Natural killer cell (primary cell): ENCODE results near the gene FHIT. TPM values are rescaled to one million over a fixed set of nuclear protein-coding genes. Genes with fewer than 3 reads are reported as not detected.
"Not testable (repeated sequence)": the region's sequence is repeated elsewhere in the genome, so short reads cannot be mapped to it uniquely, and the experiment has no call there.

Experiments
- ATAC-seq, 3 donors: fragments of 150-1000 bp in 2 of 3; fragments of 200-7000 bp in 1 of 3; cut with Tn5 transposase; 1 replicate in 1 of 3; 2 replicates in 2 of 3; pipeline ENCODE4 v1.10.0; 2021; ENCODE audit warnings: mild to moderate bottlenecking in 2 of 3, moderate library complexity in 2 of 3
- DNase-seq, 2 donors: peaks; one replicate each; pipeline versions ENCODE4 v3.0.0 to v3.0.0-alpha.2; 2013 to 2021; ENCODE audit warnings: mixed read lengths in 1 of 2
- H3K27ac ChIP-seq: one replicate; pipeline ENCODE4 v1.5.1; 2013; ENCODE audit warnings: mild to moderate bottlenecking, low read length
- H3K27me3 ChIP-seq: one replicate; pipeline ENCODE4 v1.6.1; 2013; ENCODE audit warnings: low read length; ENCODE audit not compliant: control insufficient read depth, insufficient read depth
- H3K36me3 ChIP-seq: one replicate; pipeline ENCODE4 v1.6.1; 2013; ENCODE audit warnings: low read length; ENCODE audit not compliant: control insufficient read depth, insufficient read depth
- H3K4me1 ChIP-seq: one replicate; pipeline ENCODE4 v1.6.1; 2013; ENCODE audit warnings: low read length; ENCODE audit not compliant: control insufficient read depth, insufficient read depth
- H3K4me3 ChIP-seq: one replicate; pipeline ENCODE4 v1.5.1; 2013; ENCODE audit warnings: low read length
- H3K9me3 ChIP-seq: one replicate; pipeline ENCODE4 v1.6.1; 2013; ENCODE audit warnings: low read length; ENCODE audit not compliant: control insufficient read depth, insufficient read depth
- H3K27ac Mint-ChIP-seq, 2 donors: one replicate each; pipeline ENCODE4 v1.8.0; 2022; ENCODE audit warnings: mild to moderate bottlenecking in 2 of 2, mixed read lengths in 2 of 2, moderate library complexity in 1 of 2
- H3K27me3 Mint-ChIP-seq, 2 donors: one replicate each; pipeline ENCODE4 v1.8.0; 2022; ENCODE audit warnings: low read depth in 2 of 2, mixed read lengths in 2 of 2
- H3K36me3 Mint-ChIP-seq: one replicate; pipeline ENCODE4 v1.8.0; 2022; ENCODE audit warnings: mixed read lengths
- H3K4me1 Mint-ChIP-seq, 2 donors: one replicate each; pipeline ENCODE4 v1.8.0; 2022; ENCODE audit warnings: mixed read lengths in 2 of 2
- H3K4me3 Mint-ChIP-seq: one replicate; pipeline ENCODE4 v1.8.0; 2022; ENCODE audit warnings: mild to moderate bottlenecking, moderate library complexity, mixed read lengths
- H3K9me3 Mint-ChIP-seq, 2 donors: one replicate each; pipeline ENCODE4 v1.8.0; 2022; ENCODE audit warnings: mixed read lengths in 2 of 2
- WGBS: methylation state at CpG from one replicate; pipeline ENCODE4 v1.1.7; 2013; ENCODE audit warnings: missing lambda C conversion rate; ENCODE audit not compliant: insufficient coverage; 5-methylcytosine and 5-hydroxymethylcytosine counted together
- intact Hi-C: fragments of 100-400 bp; cut with micrococcal nuclease; formaldehyde crosslinking; loops from one replicate; pipeline ENCODE4 v1.14.2; 2022
- total RNA-seq, 4 donors: library from RNA; stranded (reverse); fragments of 120-200 nt in 1 of 4; gene quantifications; one replicate each; pipeline versions ENCODE4 v1.2.3 to v1.2.4, GENCODE V29; 2013 to 2022
- TF ChIP-seq, protein P1 (sequence below): fragments of 200-600 bp; IDR thresholded peaks from one replicate; pipeline ENCODE4 v1.8.0; 2022; ENCODE audit warnings: antibody characterized with exemption

FHIT gene
- total RNA-seq, 3 donors from 2014 or later (not counting 1 experiment from before 2014, with no cell fraction given) = 2.7 to 6.1 (median 3.3) TPM

DNA sequence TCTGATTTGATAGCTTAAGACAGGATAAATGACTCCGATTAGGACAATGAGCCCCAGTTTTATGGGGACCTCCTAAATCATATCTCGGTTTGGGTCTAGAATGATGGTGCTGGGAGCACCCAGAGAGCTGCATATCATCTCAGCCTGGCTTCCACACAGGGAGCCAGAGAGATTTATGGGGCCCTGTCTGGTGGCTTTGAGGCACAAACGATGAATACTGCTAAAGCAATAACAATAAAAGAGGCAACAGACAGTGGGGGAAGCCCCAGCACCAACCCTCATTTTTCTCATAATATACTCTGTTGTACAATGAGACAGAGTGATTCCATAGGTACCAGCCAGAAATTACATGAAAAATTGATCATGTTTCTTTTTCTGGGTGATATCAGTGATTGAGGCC lies 1312.4 kb downstream of the FHIT start:
- H3K4me1 ChIP-seq = peaks cover 25% of the 10 kb centered on the region
- H3K9me3 ChIP-seq = no peaks in the 10 kb centered on the region
- Mint-ChIP-seq H3K4me3 (no peak overlapping the region), H3K36me3 (no peaks in the 10 kb centered on the region), H3K9me3 (no peaks in the 10 kb centered on the region), H3K4me1 (peaks cover 31 to 46% of the 10 kb centered on the region in 2 donors), H3K27ac (no peak overlapping the region), H3K27me3 (no peaks in the 10 kb centered on the region)
- intact Hi-C loops = no loop called here
- WGBS = 88% methylated on average over 3 of the region's 3 CpGs
- ATAC-seq = no peak
- TF ChIP-seq, protein P1, sequence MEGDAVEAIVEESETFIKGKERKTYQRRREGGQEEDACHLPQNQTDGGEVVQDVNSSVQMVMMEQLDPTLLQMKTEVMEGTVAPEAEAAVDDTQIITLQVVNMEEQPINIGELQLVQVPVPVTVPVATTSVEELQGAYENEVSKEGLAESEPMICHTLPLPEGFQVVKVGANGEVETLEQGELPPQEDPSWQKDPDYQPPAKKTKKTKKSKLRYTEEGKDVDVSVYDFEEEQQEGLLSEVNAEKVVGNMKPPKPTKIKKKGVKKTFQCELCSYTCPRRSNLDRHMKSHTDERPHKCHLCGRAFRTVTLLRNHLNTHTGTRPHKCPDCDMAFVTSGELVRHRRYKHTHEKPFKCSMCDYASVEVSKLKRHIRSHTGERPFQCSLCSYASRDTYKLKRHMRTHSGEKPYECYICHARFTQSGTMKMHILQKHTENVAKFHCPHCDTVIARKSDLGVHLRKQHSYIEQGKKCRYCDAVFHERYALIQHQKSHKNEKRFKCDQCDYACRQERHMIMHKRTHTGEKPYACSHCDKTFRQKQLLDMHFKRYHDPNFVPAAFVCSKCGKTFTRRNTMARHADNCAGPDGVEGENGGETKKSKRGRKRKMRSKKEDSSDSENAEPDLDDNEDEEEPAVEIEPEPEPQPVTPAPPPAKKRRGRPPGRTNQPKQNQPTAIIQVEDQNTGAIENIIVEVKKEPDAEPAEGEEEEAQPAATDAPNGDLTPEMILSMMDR = no peak
- H3K4me3 ChIP-seq = no peak overlapping the region
- DNase-seq = peak in 1 of 2 donors; percentile 25
- no peaks in the 10 kb centered on the region for H3K27me3 ChIP-seq
- H3K36me3 ChIP-seq = no peaks in the 10 kb centered on the region
- no peak overlapping the region for H3K27ac ChIP-seq

DNA sequence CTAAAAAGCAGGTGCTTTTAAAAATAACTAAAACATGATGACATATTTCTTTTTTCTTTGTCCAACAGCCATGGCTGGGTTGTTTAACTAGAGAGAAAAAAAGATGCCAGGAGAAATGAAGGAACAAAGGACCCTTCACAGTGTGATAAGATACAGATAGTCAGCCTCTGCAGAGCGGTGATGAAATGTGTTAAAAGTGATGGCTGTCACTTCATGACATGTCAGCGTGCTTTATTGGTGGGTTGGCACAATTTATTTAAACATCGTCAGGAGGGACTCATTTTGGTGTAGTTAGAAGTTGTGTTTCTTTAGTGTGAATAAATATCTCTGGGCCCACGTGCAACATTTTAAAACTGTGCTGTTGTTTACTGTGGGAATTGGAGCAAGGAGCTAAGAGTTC lies 1314.1 kb downstream of the FHIT start:
- Mint-ChIP-seq H3K36me3 (no peaks in the 10 kb centered on the region), H3K9me3 (no peaks in the 10 kb centered on the region), H3K4me3 (no peak overlapping the region), H3K27ac (no peak overlapping the region), H3K27me3 (no peaks in the 10 kb centered on the region), H3K4me1 (peaks cover 26 to 38% of the 10 kb centered on the region in 2 donors)
- TF ChIP-seq, protein P1 = no peak
- Histone ChIP-seq H3K9me3 (no peaks in the 10 kb centered on the region), H3K4me3 (no peak overlapping the region), H3K27ac (no peak overlapping the region), H3K4me1 (peaks cover 24% of the 10 kb centered on the region), H3K36me3 (no peaks in the 10 kb centered on the region), H3K27me3 (no peaks in the 10 kb centered on the region)
- no peak for DNase-seq
- 100% methylated on average over 4 of the region's 4 CpGs for WGBS
- no peak for ATAC-seq
- intact Hi-C loops = no loop called here

DNA sequence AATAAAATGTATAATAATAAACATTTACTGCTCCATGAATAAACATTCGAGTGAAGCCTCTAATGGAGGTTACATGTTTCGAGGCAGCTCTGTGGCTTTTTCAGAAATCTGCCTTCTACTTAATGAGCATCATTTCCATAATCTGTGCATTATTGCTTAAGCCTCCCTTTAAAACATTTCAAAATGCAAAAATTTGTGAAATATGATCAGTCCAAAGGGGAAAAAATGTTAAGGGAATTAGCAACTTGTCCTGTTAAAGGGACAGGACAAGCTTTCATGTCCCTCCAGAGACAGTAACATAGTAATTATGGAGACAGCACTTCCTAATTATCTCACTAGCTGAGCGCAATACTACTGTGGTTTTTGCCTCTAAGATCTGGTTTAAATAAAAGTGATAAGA lies 1314.8 kb downstream of the FHIT start:
- H3K27ac Mint-ChIP-seq = no peak overlapping the region
- H3K4me1 Mint-ChIP-seq = peaks cover 18 to 31% of the 10 kb centered on the region in 2 donors
- TF ChIP-seq, protein P1 = no peak
- Histone ChIP-seq H3K27me3 (no peaks in the 10 kb centered on the region), H3K36me3 (no peaks in the 10 kb centered on the region), H3K9me3 (no peaks in the 10 kb centered on the region), H3K4me1 (peaks cover 16% of the 10 kb centered on the region), H3K4me3 (no peak overlapping the region), H3K27ac (no peak overlapping the region)
- no peaks in the 10 kb centered on the region for H3K27me3 Mint-ChIP-seq
- 100% methylated on average over 1 of the region's 3 CpGs for WGBS
- no peaks in the 10 kb centered on the region for H3K9me3 Mint-ChIP-seq
- H3K4me3 Mint-ChIP-seq = no peak overlapping the region
- no peaks in the 10 kb centered on the region for H3K36me3 Mint-ChIP-seq
- intact Hi-C loops = no loop called here
- ATAC-seq (no peak), DNase-seq (no peak)

DNA sequence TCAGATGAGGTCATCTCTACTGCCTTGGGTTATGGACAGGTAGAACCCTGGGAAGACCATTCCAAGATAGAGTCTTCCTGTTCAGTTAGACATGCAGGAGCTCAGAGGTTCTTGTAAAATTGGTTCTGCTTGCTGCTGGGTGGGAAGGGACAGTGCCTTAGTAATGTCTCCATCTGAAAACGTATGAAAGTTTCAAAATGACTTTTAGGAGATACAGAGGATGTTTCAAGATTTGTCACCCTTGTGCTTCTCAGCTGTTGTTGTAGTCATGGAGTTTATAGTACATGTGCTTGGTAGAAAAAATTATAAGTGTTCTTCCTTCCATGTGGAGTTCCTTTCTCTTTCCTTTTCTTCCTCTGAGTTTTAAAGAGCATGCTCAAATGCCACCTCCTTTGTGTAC lies 1316.2 kb downstream of the FHIT start:
- Histone ChIP-seq H3K4me3 (no peak overlapping the region), H3K27me3 (no peaks in the 10 kb centered on the region), H3K4me1 (peaks cover 3% of the 10 kb centered on the region), H3K27ac (no peak overlapping the region), H3K36me3 (no peaks in the 10 kb centered on the region), H3K9me3 (no peaks in the 10 kb centered on the region)
- ATAC-seq (no peak), DNase-seq (no peak)
- intact Hi-C loops = no loop called here
- H3K27ac Mint-ChIP-seq = no peak overlapping the region
- H3K4me3 Mint-ChIP-seq = no peak overlapping the region
- H3K9me3 Mint-ChIP-seq = no peaks in the 10 kb centered on the region
- WGBS = 69% methylated on average over 1 of the region's 1 CpG
- TF ChIP-seq, protein P1 = no peak
- H3K36me3 Mint-ChIP-seq = no peaks in the 10 kb centered on the region
- H3K4me1 Mint-ChIP-seq = peaks cover 4 to 23% of the 10 kb centered on the region in 2 donors
- no peaks in the 10 kb centered on the region for H3K27me3 Mint-ChIP-seq

DNA sequence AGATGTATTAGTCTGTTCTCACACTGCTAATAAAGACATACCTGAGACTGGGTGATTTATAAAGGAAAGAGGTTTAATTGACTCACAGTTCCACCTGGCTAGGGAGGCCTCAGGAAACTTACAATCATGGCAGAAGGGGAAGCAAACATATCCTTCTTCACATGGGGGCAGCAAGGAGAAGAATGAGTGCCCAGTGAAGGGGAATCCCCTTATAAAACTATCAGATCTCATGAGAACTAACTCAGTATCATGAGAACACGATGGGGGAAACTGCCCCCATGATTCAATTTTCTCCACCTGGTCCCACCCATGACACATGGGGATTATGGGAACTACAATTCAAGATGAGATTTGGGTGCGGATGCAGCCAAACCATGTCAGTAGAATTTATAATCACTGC lies 1316.7 kb downstream of the FHIT start:
- H3K9me3 ChIP-seq, ATAC-seq, H3K9me3 Mint-ChIP-seq, H3K36me3 ChIP-seq, H3K36me3 Mint-ChIP-seq, H3K27ac Mint-ChIP-seq, H3K4me1 ChIP-seq, H3K27me3 ChIP-seq, intact Hi-C loops, H3K4me3 ChIP-seq, DNase-seq, H3K27ac ChIP-seq, H3K4me3 Mint-ChIP-seq, H3K27me3 Mint-ChIP-seq: not testable (repeated sequence)
- 77% methylated on average over 2 of the region's 2 CpGs for WGBS
- H3K4me1 Mint-ChIP-seq = peaks cover 0 to 18% of the 10 kb centered on the region in 2 donors
